Effector memory CD8-positive, alpha-beta T cell (primary cell): ENCODE data around the gene CRIP1.

Source experiments
- ATAC-seq: fragments of 150-1000 bp; cut with Tn5 transposase; replicated peaks from 2 replicates; pipeline ENCODE4 v1.10.0; 2021; ENCODE audit warnings: mild to moderate bottlenecking, moderate library complexity
- DNase-seq, 3 experiments: peaks; one replicate each; pipeline ENCODE4 v3.0.0; 2021
- H3K27ac Mint-ChIP-seq, 2 donors: one replicate each; pipeline ENCODE4 v1.8.0; 2022; ENCODE audit warnings: mild to moderate bottlenecking in 2 of 2, mixed read lengths in 2 of 2, moderate library complexity in 2 of 2
- H3K27me3 Mint-ChIP-seq, 2 donors: one replicate each; pipeline ENCODE4 v1.8.0; 2022; ENCODE audit warnings: mixed read lengths in 2 of 2
- H3K36me3 Mint-ChIP-seq: one replicate; pipeline ENCODE4 v1.8.0; 2022; ENCODE audit warnings: mild to moderate bottlenecking, moderate library complexity, mixed read lengths; ENCODE audit not compliant: insufficient read depth
- H3K4me1 Mint-ChIP-seq, 2 donors: one replicate each; pipeline ENCODE4 v1.8.0; 2022; ENCODE audit warnings: low read depth in 2 of 2, mixed read lengths in 2 of 2
- H3K4me3 Mint-ChIP-seq, 2 donors: one replicate each; pipeline ENCODE4 v1.8.0; 2022; ENCODE audit warnings: mild to moderate bottlenecking in 2 of 2, mixed read lengths in 2 of 2, moderate library complexity in 2 of 2
- H3K9me3 Mint-ChIP-seq, 2 donors: one replicate each; pipeline ENCODE4 v1.8.0; 2022; ENCODE audit warnings: mixed read lengths in 2 of 2

The CRIP1 gene

GRCh38 chr14:105470350-105471296, 16.1 kb upstream of the CRIP1 start:
- no peak for ATAC-seq
- Mint-ChIP-seq H3K4me1 (no peaks in the 10 kb centered on the region), H3K27ac (no peak overlapping the region)

GRCh38 chr14:105471297-105471821, 15.3 kb upstream of the CRIP1 start:
- Mint-ChIP-seq H3K4me3 (no peak overlapping the region), H3K27me3 (no peaks in the 10 kb centered on the region), H3K9me3 (no peaks in the 10 kb centered on the region), H3K27ac (no peak overlapping the region), H3K36me3 (peaks cover 12% of the 10 kb centered on the region), H3K4me1 (no peaks in the 10 kb centered on the region)
- ATAC-seq (no peak), DNase-seq (no peak)

More at GRCh38 chr14:105470350-105471296, 16.1 kb upstream of the CRIP1 start:
- H3K9me3 Mint-ChIP-seq: no peaks in the 10 kb centered on the region
- no peaks in the 10 kb centered on the region for H3K27me3 Mint-ChIP-seq
- H3K36me3 Mint-ChIP-seq: peaks cover 10% of the 10 kb centered on the region
- no peak for DNase-seq
- no peak overlapping the region for H3K4me3 Mint-ChIP-seq

GRCh38 chr14:105471823-105472485, 14.7 kb upstream of the CRIP1 start:
- Mint-ChIP-seq H3K36me3 (peaks cover 16% of the 10 kb centered on the region), H3K9me3 (no peaks in the 10 kb centered on the region), H3K27me3 (no peaks in the 10 kb centered on the region), H3K4me1 (peaks cover under 1 to 3% of the 10 kb centered on the region in 2 donors), H3K4me3 (no peak overlapping the region), H3K27ac (no peak overlapping the region)
- ATAC-seq (no peak), DNase-seq (no peak)

GRCh38 chr14:105472486-105472991, 14.1 kb upstream of the CRIP1 start:
- ATAC-seq: no peak
- no peak overlapping the region for H3K27ac Mint-ChIP-seq
- peaks cover 22% of the 10 kb centered on the region for H3K36me3 Mint-ChIP-seq
- no peak for DNase-seq
- peaks cover 0 to 3% of the 10 kb centered on the region in 2 donors for H3K9me3 Mint-ChIP-seq
- no peaks in the 10 kb centered on the region for H3K27me3 Mint-ChIP-seq
- peaks cover 6 to 8% of the 10 kb centered on the region in 2 donors for H3K4me1 Mint-ChIP-seq
- H3K4me3 Mint-ChIP-seq: no peak overlapping the region

GRCh38 chr14:105473033-105473676, 13.5 kb upstream of the CRIP1 start:
- H3K4me1 Mint-ChIP-seq: peaks cover 8% of the 10 kb centered on the region in 2 donors
- peaks cover 0 to 3% of the 10 kb centered on the region in 2 donors for H3K9me3 Mint-ChIP-seq
- ATAC-seq: no peak
- H3K27me3 Mint-ChIP-seq: no peaks in the 10 kb centered on the region
- H3K4me3 Mint-ChIP-seq: peak overlapping the region; percentile 75 to 76
- peaks cover 28% of the 10 kb centered on the region for H3K36me3 Mint-ChIP-seq
- H3K27ac Mint-ChIP-seq: no peak overlapping the region
- DNase-seq: no peak

GRCh38 chr14:105473677-105474482, 12.8 kb upstream of the CRIP1 start:
- Mint-ChIP-seq H3K4me1 (peaks cover 8% of the 10 kb centered on the region in 2 donors), H3K27me3 (no peaks in the 10 kb centered on the region), H3K4me3 (peak overlapping the region; percentile 75 to 76), H3K27ac (no peak overlapping the region), H3K36me3 (peaks cover 28% of the 10 kb centered on the region), H3K9me3 (peaks cover 0 to 3% of the 10 kb centered on the region in 2 donors)
- ATAC-seq (peak; percentile 59), DNase-seq (peak; percentile 44 to 50 (median 48))

GRCh38 chr14:105474483-105475268, 12.0 kb upstream of the CRIP1 start, which contains the start of gene CRIP2:
Gene CRIP2 (plus strand): TSS chr14:105474821. CDS start chr14:105474863, 42 bp downstream.
- peak; percentile 51 for ATAC-seq
- Mint-ChIP-seq H3K27me3 (no peaks in the 10 kb centered on the region), H3K9me3 (peaks cover 0 to 3% of the 10 kb centered on the region in 2 donors), H3K4me3 (peak within 1 kb of the TSS; percentile 75 to 76), H3K4me1 (peaks cover 9% of the 10 kb centered on the region in 2 donors), H3K27ac (no peak within 1 kb of the TSS), H3K36me3 (peaks cover 35% of the 10 kb centered on the region)
- peak in 2 of 3 experiments; percentile 38 to 50 for DNase-seq

GRCh38 chr14:105475269-105476096, 11.2 kb upstream of the CRIP1 start:
- DNase-seq (no peak), ATAC-seq (no peak)
- Mint-ChIP-seq H3K27ac (no peak overlapping the region), H3K4me3 (peak overlapping the region; percentile 29 to 34), H3K36me3 (peaks cover 43% of the 10 kb centered on the region), H3K9me3 (peaks cover 0 to 3% of the 10 kb centered on the region in 2 donors), H3K27me3 (no peaks in the 10 kb centered on the region), H3K4me1 (peaks cover 13 to 15% of the 10 kb centered on the region in 2 donors)

GRCh38 chr14:105476097-105476830, 10.4 kb upstream of the CRIP1 start:
- peaks cover 51% of the 10 kb centered on the region for H3K36me3 Mint-ChIP-seq
- DNase-seq: no peak
- no peak overlapping the region for H3K27ac Mint-ChIP-seq
- H3K27me3 Mint-ChIP-seq: no peaks in the 10 kb centered on the region
- peaks cover 18 to 23% of the 10 kb centered on the region in 2 donors for H3K4me1 Mint-ChIP-seq
- ATAC-seq: no peak
- peak overlapping the region; percentile 29 to 47 for H3K4me3 Mint-ChIP-seq
- peaks cover 0 to 3% of the 10 kb centered on the region in 2 donors for H3K9me3 Mint-ChIP-seq

GRCh38 chr14:105476831-105477659, 9.6 kb upstream of the CRIP1 start:
- H3K4me1 Mint-ChIP-seq: peaks cover 24 to 28% of the 10 kb centered on the region in 2 donors
- peaks cover 58% of the 10 kb centered on the region for H3K36me3 Mint-ChIP-seq
- H3K27ac Mint-ChIP-seq: peak overlapping the region; percentile 66 to 86
- H3K27me3 Mint-ChIP-seq: no peaks in the 10 kb centered on the region
- peak overlapping the region; percentile 64 to 67 for H3K4me3 Mint-ChIP-seq
- peaks cover 0 to 3% of the 10 kb centered on the region in 2 donors for H3K9me3 Mint-ChIP-seq
- ATAC-seq (no peak), DNase-seq (no peak)
